ENCODE measurements around the gene AFG3L2. TPM values are rescaled to one million over a fixed set of nuclear protein-coding genes. Genes with fewer than 3 reads are reported as not detected.

AFG3L2 gene
- total RNA-seq, 4 donors from 2014 or later = 40.3 to 58.4 (median 44.1) TPM

GRCh38 chr18:12309683-12310198 is 67.3 kb downstream of the AFG3L2 start:
- TF ChIP-seq CTCF (IDR thresholded peaks at IDR 0.05; ENCODE audit: low read depth) = no peak

GRCh38 chr18:12308386-12309100 is 68.5 kb downstream of the AFG3L2 start:
- TF ChIP-seq CTCF (IDR thresholded peaks at IDR 0.05; ENCODE audit: low read depth) = no peak

- TF ChIP-seq CTCF (IDR thresholded peaks at IDR 0.05; ENCODE audit: low read depth) = no peak
These were observed 69.2 kb downstream of the AFG3L2 start, which contains the start of gene TUBB6 for GRCh38 chr18:12307701-12308385. TUBB6 (plus strand) TSS chr18:12308241; CDS start chr18:12308293, 52 bp downstream.

GRCh38 chr18:12306752-12307700 is 70.0 kb downstream of the AFG3L2 start:
- no peak for TF ChIP-seq CTCF (IDR thresholded peaks at IDR 0.05; ENCODE audit: low read depth)

- TF ChIP-seq CTCF (IDR thresholded peaks at IDR 0.05; ENCODE audit: low read depth) = no peak
These were observed 70.9 kb downstream of the AFG3L2 start for GRCh38 chr18:12305930-12306629.

GRCh38 chr18:12305211-12305610 is 71.8 kb downstream of the AFG3L2 start:
- TF ChIP-seq CTCF (IDR thresholded peaks at IDR 0.05; ENCODE audit: low read depth) = no peak
